Kidney epithelial cell (primary cell): Measurements from ENCODE around the gene OR52B6. TPM values are rescaled to one million over a fixed set of nuclear protein-coding genes. Genes with fewer than 3 reads are reported as not detected.
"Not testable (repeated sequence)": the region's sequence is repeated elsewhere in the genome, so short reads cannot be mapped to it uniquely, and the experiment has no call there.

Source experiments
- DNase-seq: peaks from one replicate; pipeline ENCODE4 v3.0.0-alpha.2; 2010; ENCODE audit warnings: low read depth
- H3K27me3 ChIP-seq: 2 replicates; pipeline ENCODE4 v1.6.0; 2011; ENCODE audit warnings: low read length; ENCODE audit not compliant: control insufficient read depth, insufficient read depth
- H3K36me3 ChIP-seq: 2 replicates; pipeline ENCODE4 v1.5.1; 2011; ENCODE audit warnings: low read length; ENCODE audit not compliant: control insufficient read depth, insufficient read depth
- H3K4me3 ChIP-seq: 2 replicates; pipeline ENCODE4 v1.5.1; 2011; ENCODE audit warnings: low read depth, mild to moderate bottlenecking, control low read depth, low read length
- CTCF ChIP-seq: IDR thresholded peaks from 2 replicates; pipeline ENCODE4 v1.5.1; 2011; ENCODE audit warnings: mild to moderate bottlenecking, moderate library complexity, low read length, control low read depth, inconsistent platforms; ENCODE audit not compliant: insufficient read depth, poor library complexity, severe bottlenecking
- total RNA-seq: library from RNA; depleted of rRNA; stranded (reverse); fragments of >200 nt; gene quantifications from 2 replicates; pipeline ENCODE4 v1.2.3, GENCODE V29; 2015

OR52B6 gene
- total RNA-seq, 1 donor from 2014 or later: not detected

GRCh38 chr11:5577101-5577500 is 3.6 kb upstream of the OR52B6 start:
- Histone ChIP-seq H3K36me3 (no peaks in the 10 kb centered on the region), H3K27me3 (no peaks in the 10 kb centered on the region), H3K4me3 (no peak overlapping the region)
- DNase-seq: no peak
- TF ChIP-seq CTCF: no peak

GRCh38 chr11:5581014-5581413 is 337 bp downstream of the OR52B6 start:
- no peak for TF ChIP-seq CTCF
- no peak for DNase-seq
- no peak overlapping the region for H3K4me3 ChIP-seq
- H3K27me3 ChIP-seq: no peaks in the 10 kb centered on the region
- no peaks in the 10 kb centered on the region for H3K36me3 ChIP-seq

GRCh38 chr11:5584458-5584857 is 3.8 kb downstream of the OR52B6 start:
- not testable (repeated sequence) for H3K27me3 ChIP-seq, H3K4me3 ChIP-seq

GRCh38 chr11:5589906-5590305 is 9.2 kb downstream of the OR52B6 start:
- not testable (repeated sequence) for H3K36me3 ChIP-seq, DNase-seq, H3K4me3 ChIP-seq, H3K27me3 ChIP-seq

More at GRCh38 chr11:5584458-5584857, 3.8 kb downstream of the OR52B6 start:
- not testable (repeated sequence) for DNase-seq, H3K36me3 ChIP-seq

GRCh38 chr11:5591613-5592012 is 10.9 kb downstream of the OR52B6 start:
- H3K27me3 ChIP-seq: no peaks in the 10 kb centered on the region
- TF ChIP-seq CTCF: no peak
- H3K36me3 ChIP-seq: no peaks in the 10 kb centered on the region
- no peak for DNase-seq
- no peak overlapping the region for H3K4me3 ChIP-seq

- H3K36me3 ChIP-seq: no peaks in the 10 kb centered on the region
- H3K27me3 ChIP-seq: no peaks in the 10 kb centered on the region
- no peak for DNase-seq
- H3K4me3 ChIP-seq: no peak overlapping the region
- no peak for TF ChIP-seq CTCF
Observed at GRCh38 chr11:5592615-5593014, 11.9 kb downstream of the OR52B6 start.

GRCh38 chr11:5593146-5593545 is 12.5 kb downstream of the OR52B6 start:
- no peak for DNase-seq
- H3K27me3 ChIP-seq: no peaks in the 10 kb centered on the region
- H3K4me3 ChIP-seq: no peak overlapping the region
- H3K36me3 ChIP-seq: no peaks in the 10 kb centered on the region
- no peak for TF ChIP-seq CTCF
